GM12801 (cell line): ENCODE data around the gene BANP.

Source experiments
- TF ChIP-seq, protein P1 (sequence below): IDR thresholded peaks from one replicate; pipeline ENCODE4 v1.5.1; 2011; ENCODE audit warnings: control low read depth; ENCODE audit not compliant: insufficient read length; ENCODE audit errors: extremely low read depth

BANP gene

DNA sequence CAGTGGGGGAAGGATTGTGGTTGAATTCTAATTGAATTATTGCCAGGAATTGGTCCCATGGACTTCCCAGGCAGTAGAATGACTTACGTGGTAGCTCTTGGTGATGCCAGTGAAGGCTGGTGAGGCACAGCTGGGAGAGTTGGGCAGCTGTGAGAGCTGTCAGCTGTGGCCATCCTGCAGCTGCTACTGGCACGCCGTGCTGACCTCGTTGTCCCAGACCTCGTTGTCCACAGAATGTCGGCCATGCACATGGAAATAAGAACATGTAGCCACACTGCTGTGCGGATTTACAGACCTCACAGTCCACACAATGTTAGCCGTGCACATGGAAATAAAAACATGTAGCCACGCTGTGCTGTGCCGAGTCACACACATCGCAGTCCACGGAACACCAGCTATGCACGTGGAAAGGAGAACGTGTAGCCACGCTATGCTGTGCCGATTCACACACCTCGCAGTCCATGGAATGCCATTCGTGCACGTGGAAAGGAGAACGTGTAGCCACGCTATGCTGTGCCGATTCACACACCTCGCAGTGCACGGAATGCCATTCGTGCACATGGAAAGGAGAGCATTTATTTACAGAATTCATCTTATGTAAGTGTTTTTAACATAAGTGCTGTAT is 59.2 kb downstream of the BANP start:
- TF ChIP-seq, protein P1, sequence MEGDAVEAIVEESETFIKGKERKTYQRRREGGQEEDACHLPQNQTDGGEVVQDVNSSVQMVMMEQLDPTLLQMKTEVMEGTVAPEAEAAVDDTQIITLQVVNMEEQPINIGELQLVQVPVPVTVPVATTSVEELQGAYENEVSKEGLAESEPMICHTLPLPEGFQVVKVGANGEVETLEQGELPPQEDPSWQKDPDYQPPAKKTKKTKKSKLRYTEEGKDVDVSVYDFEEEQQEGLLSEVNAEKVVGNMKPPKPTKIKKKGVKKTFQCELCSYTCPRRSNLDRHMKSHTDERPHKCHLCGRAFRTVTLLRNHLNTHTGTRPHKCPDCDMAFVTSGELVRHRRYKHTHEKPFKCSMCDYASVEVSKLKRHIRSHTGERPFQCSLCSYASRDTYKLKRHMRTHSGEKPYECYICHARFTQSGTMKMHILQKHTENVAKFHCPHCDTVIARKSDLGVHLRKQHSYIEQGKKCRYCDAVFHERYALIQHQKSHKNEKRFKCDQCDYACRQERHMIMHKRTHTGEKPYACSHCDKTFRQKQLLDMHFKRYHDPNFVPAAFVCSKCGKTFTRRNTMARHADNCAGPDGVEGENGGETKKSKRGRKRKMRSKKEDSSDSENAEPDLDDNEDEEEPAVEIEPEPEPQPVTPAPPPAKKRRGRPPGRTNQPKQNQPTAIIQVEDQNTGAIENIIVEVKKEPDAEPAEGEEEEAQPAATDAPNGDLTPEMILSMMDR: no peak

DNA sequence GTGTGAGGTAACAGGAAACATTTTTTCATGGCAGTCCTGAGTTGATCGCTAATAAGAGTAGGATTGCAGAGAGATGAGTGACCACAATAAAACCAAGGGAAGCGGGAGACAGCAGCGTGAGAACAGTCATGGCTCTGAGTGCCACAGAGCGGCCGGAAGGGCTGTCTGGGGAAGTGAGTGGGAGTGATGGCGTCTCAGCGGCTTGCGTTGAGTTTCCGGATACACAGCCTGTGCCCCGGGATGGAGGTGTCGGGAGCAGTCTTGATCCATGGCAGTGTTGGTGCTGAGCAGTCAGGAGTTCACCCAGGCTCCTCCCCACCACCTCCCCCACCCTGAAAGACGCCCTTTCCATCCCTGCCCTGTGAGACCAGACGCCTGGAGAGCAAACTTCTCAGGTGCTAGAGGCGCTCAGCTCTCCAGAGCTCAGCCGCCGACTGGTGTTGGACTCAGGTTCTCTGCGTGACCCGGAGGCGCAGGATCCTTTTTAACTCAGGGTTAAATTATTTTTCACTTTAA is 59.8 kb downstream of the BANP start:
- TF ChIP-seq, protein P1: no peak

DNA sequence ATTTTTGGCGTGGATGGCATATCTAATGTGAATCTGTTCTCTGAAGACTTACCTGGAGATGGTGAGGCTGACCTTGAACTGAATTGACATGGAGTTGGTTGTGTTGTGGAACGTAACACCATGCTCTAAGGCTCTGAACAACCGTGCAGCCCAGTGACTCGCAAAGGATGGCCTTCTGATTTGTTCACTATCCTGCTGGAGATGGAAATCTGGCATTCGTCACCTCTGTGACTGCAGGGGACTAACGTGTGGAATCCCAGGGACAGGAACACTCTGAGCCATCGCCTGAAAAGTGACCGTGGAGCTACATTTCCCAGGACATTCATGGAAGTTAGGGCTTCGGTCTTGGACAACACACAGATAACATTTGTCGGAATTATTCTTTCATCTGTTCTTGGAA is 61.1 kb downstream of the BANP start:
- TF ChIP-seq, protein P1: no peak

DNA sequence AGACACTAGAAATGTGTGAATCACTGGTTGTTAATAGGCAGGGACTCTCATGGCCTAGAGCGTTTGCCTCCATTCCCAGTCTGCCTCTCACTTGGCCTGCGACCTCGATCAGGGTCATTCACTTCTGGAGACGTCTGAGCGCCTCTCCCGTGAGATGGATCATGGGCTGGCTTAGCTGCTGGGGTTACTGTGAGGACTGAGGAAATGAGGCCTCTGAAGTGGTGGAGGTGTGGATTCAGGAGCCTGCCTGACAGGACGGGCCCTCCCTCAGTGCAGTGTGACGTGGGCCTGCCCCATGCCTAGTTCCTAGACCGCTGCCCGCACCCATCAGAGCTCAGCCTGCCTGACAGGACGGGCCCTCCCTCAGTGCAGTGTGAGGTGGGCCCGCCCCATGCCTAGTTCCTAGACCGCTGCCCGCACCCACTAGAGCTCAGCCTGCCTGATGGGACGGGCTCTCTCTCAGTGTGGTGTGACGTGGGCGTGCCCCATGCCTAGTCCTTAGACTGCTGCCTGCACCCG is 61.9 kb downstream of the BANP start:
- TF ChIP-seq, protein P1: no peak

DNA sequence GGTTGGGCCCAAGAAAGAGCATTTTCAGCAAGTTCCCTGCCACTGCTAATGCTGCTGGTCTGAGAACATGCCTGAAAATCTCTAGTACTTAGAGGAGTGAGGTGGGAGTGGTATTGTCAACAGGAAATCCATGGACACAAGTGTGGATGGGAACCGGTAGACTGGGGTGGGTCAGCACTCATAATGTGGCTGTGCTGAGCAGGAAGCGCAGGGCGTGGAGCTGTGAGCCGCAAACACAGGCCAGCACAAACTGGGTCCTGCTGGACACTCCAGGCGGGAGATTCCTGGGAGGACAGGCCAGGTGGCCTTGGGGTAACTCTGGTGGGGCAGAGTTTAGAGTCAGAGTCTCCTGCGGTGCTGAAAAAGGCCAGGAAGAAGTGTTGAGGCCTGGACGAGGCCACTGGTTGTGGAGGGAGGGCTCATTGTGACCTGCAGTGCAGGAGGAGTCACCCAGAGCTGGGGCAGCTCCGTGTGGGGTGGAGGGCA is 62.6 kb downstream of the BANP start:
- TF ChIP-seq, protein P1: no peak

DNA sequence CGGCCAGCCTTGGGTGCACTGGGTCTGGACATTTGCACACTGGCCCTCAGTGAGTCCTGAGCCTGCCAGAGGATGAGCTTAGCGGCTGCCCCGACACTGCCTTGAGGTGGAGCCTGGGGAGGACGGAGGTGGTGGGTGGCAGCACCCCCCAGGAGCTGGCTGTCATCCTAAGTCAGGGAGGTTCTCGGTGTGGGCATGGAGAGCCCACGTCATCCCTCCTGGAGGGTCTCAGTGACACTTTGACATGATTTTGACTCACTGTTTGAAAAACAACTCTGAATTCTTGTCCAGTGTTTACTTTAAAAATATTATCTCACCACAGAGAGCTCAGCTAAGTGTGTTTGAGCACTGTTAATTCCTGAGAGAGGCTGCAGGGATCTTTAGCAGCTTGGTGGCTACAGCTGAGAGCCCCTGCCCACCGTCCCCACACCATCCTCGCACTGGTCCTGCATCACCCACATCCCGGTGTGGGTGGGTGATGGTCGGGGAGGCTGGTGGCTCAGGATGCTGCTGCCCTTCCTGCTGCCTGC is 63.1 kb downstream of the BANP start:
- TF ChIP-seq, protein P1: no peak

DNA sequence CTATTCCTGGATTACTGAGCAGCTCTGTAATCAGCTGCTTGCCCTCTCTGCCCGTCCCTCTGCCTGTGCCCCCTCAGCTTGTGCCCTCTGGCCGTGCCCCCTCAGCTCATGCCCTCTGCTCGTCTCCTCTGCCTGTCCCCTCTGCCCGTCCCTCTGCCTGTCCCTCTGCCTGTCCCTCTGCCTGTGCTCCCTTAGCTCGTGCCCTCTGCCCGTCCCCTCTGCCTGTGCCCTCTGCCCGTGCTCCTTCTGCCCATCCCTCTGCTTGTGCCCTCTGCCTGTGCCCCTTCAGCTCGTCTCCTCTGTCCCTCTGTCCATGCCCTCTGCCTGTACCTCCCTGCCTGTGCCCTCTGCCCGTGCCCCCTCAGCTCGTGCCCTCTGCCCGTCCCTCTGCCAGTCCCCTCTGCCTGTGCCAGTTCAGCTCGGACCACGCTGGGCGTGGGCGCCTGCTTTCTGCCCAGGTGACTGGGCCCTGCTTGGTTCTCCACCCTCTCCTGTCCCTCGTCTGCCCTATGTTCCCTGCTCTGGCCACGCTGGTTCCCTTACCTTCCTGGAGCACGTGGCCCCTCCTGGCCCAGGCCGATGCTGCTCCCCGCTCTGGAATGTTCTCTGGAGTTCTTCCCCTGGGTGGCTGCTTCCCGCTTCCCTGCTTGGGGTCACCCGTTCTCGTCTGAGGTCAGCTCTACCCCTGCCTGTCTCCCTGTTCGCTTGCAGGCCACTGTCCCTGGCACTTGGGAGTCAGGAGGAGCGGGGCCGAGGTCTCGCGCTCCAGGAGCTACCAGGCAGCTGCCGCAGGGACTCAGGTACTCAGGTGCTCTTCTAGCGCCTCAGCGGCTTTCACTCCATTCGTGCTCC is 63.9 kb downstream of the BANP start:
- TF ChIP-seq, protein P1: no peak
